GM12891 (cell line): ENCODE results near the gene MOB3A. TPM values are rescaled to one million over a fixed set of nuclear protein-coding genes. Genes with fewer than 3 reads are reported as not detected.
"Not testable (repeated sequence)": the region's sequence is repeated elsewhere in the genome, so short reads cannot be mapped to it uniquely, and the experiment has no call there.

Source experiments
- DNase-seq: peaks from one replicate; pipeline ENCODE4 v3.0.0; 2011; ENCODE audit warnings: low spot score; ENCODE audit not compliant: insufficient read length
- FAIRE-seq: peaks from 2 replicates; lab custom pipeline; 2011; peaks lifted over from hg19 to GRCh38; lab: Jason Lieb, UNC
- PAX5 ChIP-seq: IDR thresholded peaks from 2 replicates; pipeline ENCODE4 v1.6.1; 2011; ENCODE audit warnings: low read length, moderate library complexity, mild to moderate bottlenecking; ENCODE audit not compliant: insufficient read depth, severe bottlenecking
- POLR2A ChIP-seq: IDR thresholded peaks from 2 replicates; pipeline ENCODE4 v1.6.1; 2011; ENCODE audit warnings: low read depth, low read length, control low read depth
- POLR2AphosphoS5 ChIP-seq: IDR thresholded peaks from 2 replicates; pipeline ENCODE4 v1.6.1; 2011; ENCODE audit warnings: low read depth, low read length, control low read depth
- POU2F2 ChIP-seq: IDR thresholded peaks from 2 replicates; pipeline ENCODE4 v1.6.1; 2011; ENCODE audit warnings: low read depth, mild to moderate bottlenecking, control low read depth, low read length, moderate library complexity
- SPI1 ChIP-seq: IDR thresholded peaks from 2 replicates; pipeline ENCODE4 v1.6.1; 2011; ENCODE audit warnings: low read depth, low read length, control low read depth
- TAF1 ChIP-seq: IDR thresholded peaks from 2 replicates; pipeline ENCODE4 v1.6.1; 2011; ENCODE audit warnings: low read depth, low read length, control low read depth
- polyA plus RNA-seq: library from polyadenylated mRNA; unstranded; fragments of >200 nt; gene quantifications from one replicate; pipeline ENCODE4 v1.2.1, GENCODE V29; 2012; ENCODE audit warnings: low read depth, missing spikeins, inconsistent platforms; ENCODE audit not compliant: missing spikeins

Gene MOB3A
- polyA plus RNA-seq = 112 TPM

GRCh38 chr19:2096034-2096479, at the start of gene MOB3A:
MOB3A (minus strand) TSS chr19:2096326; CDS start chr19:2078560, 17,766 bp downstream.
- FAIRE-seq (no peak), DNase-seq (no peak)
- TF ChIP-seq POLR2A (peak; percentile 38; the same call in 1 of the 2 replicates), PAX5 (peak; percentile 73), POU2F2 (peak; percentile 69), TAF1 (peak; percentile 71; the same call in 1 of the 2 replicates), SPI1 (no peak), POLR2AphosphoS5 (0 out of 2 replicates have a peak, but pooled peaks have one; percentile 21)

GRCh38 chr19:2145831-2146241, 49.7 kb upstream of the MOB3A start:
- TF ChIP-seq POU2F2 (no peak), PAX5 (no peak), TAF1 (no peak), POLR2A (no peak), POLR2AphosphoS5 (no peak), SPI1 (no peak)
- no peak for DNase-seq
- FAIRE-seq = no peak

- FAIRE-seq (no peak), DNase-seq (no peak)
- TF ChIP-seq POU2F2 (no peak), POLR2A (no peak), POLR2AphosphoS5 (no peak), TAF1 (no peak), SPI1 (no peak), PAX5 (no peak)
Observed at GRCh38 chr19:2144190-2144589, 48.1 kb upstream of the MOB3A start.

- no peak for FAIRE-seq
- no peak for DNase-seq
- TF ChIP-seq POU2F2 (no peak), POLR2AphosphoS5 (no peak), TAF1 (no peak), POLR2A (no peak)
Observed at GRCh38 chr19:2142173-2142829, 46.2 kb upstream of the MOB3A start.

GRCh38 chr19:2140138-2140569, 44.0 kb upstream of the MOB3A start:
- DNase-seq = no peak
- TF ChIP-seq POU2F2 (no peak), SPI1 (no peak), TAF1 (no peak), PAX5 (no peak)
- FAIRE-seq = no peak

GRCh38 chr19:2139385-2140137, 43.4 kb upstream of the MOB3A start:
- FAIRE-seq (no peak), DNase-seq (no peak)
- TF ChIP-seq SPI1 = no peak
- no peak for TF ChIP-seq POLR2A
- no peak for TF ChIP-seq POU2F2
- no peak for TF ChIP-seq POLR2AphosphoS5
- TF ChIP-seq PAX5 = no peak

- FAIRE-seq (no peak), DNase-seq (no peak)
- no peak for TF ChIP-seq POLR2AphosphoS5
- no peak for TF ChIP-seq POU2F2
- TF ChIP-seq POLR2A = no peak
- TF ChIP-seq TAF1 = no peak
- no peak for TF ChIP-seq SPI1
- no peak for TF ChIP-seq PAX5
Observed at GRCh38 chr19:2138061-2138728, 42.1 kb upstream of the MOB3A start.

- TF ChIP-seq POLR2A (no peak), POU2F2 (no peak)
- FAIRE-seq = no peak
- DNase-seq = no peak
Observed at GRCh38 chr19:2136796-2137195, 40.7 kb upstream of the MOB3A start.

- no peak for FAIRE-seq
Observed at GRCh38 chr19:2135474-2136402, 39.6 kb upstream of the MOB3A start.

GRCh38 chr19:2132731-2133490, 36.8 kb upstream of the MOB3A start:
- no peak for TF ChIP-seq SPI1
- TF ChIP-seq TAF1 = no peak
- no peak for TF ChIP-seq POLR2A
- TF ChIP-seq PAX5 = no peak
- TF ChIP-seq POU2F2 = no peak
- TF ChIP-seq POLR2AphosphoS5 = no peak
- no peak for DNase-seq
- no peak for FAIRE-seq

More at GRCh38 chr19:2135474-2136402, 39.6 kb upstream of the MOB3A start:
- TF ChIP-seq POLR2A = no peak
- TF ChIP-seq SPI1 = no peak
- no peak for TF ChIP-seq TAF1
- TF ChIP-seq POU2F2 = no peak
- TF ChIP-seq POLR2AphosphoS5 = no peak
- DNase-seq = no peak

- FAIRE-seq (no peak), DNase-seq (no peak)
- no peak for TF ChIP-seq SPI1
- no peak for TF ChIP-seq POU2F2
- TF ChIP-seq POLR2A = no peak
- TF ChIP-seq TAF1 = no peak
- TF ChIP-seq PAX5 = no peak
- TF ChIP-seq POLR2AphosphoS5 = no peak
Observed at GRCh38 chr19:2132191-2132590, 36.1 kb upstream of the MOB3A start.

- not testable (repeated sequence) for FAIRE-seq
Observed at GRCh38 chr19:2131012-2131975, 35.2 kb upstream of the MOB3A start.

More at GRCh38 chr19:2131012-2131975, 35.2 kb upstream of the MOB3A start:
- DNase-seq = not testable (repeated sequence)
